IMR-90 (cell line): ENCODE data around the gene COL4A2. TPM values are rescaled to one million over a fixed set of nuclear protein-coding genes. Genes with fewer than 3 reads are reported as not detected.

ENCODE experiments used
- ATAC-seq: fragments of 200-7000 bp; cut with Tn5 transposase; 2 replicates; pipeline ENCODE4 v1.9.1; 2020; ENCODE audit warnings: low read depth, mild to moderate bottlenecking, moderate library complexity
- BruUV-seq: library from RNA; stranded (reverse); fragments of 400-500 nt; replicated peaks from 2 replicates; lab custom pipeline; 2021; lab: Mats Ljungman, UMichigan
- CTCF ChIA-PET: fragments of 300-600 bp; formaldehyde crosslinking; extraction: SDS; loops from one replicate; lab custom pipeline; 2021; ENCODE audit warnings: antibody characterized with exemption; lab: Yijun Ruan, JAX
- POLR2A ChIA-PET: fragments of 300-600 bp; sonication (Branson Sonifier 250); formaldehyde crosslinking; loops from one replicate; lab custom pipeline; 2022; ENCODE audit warnings: antibody characterized with exemption; ENCODE audit not compliant: unreplicated experiment; lab: Charles Lee
- DNase-seq: peaks from one replicate; pipeline ENCODE4 v3.0.0; 2013
- H2AFZ ChIP-seq: replicated peaks from 2 replicates; pipeline ENCODE3; 2013; ENCODE audit warnings: low read length, mild to moderate bottlenecking; ENCODE audit not compliant: poor library complexity
- H2AK5ac ChIP-seq: 2 replicates; pipeline ENCODE4 v1.6.1; 2013; ENCODE audit warnings: low read depth, low read length, inconsistent platforms
- H2AK9ac ChIP-seq: replicated peaks from 2 replicates; pipeline ENCODE3; 2013; ENCODE audit warnings: mild to moderate bottlenecking, low read depth, low read length, moderate library complexity; ENCODE audit not compliant: poor library complexity
- H2BK120ac ChIP-seq: 2 replicates; pipeline ENCODE4 v1.6.1; 2013; ENCODE audit warnings: low read depth, low read length, inconsistent platforms
- H2BK15ac ChIP-seq: 3 replicates; pipeline ENCODE4 v1.6.1; 2013; ENCODE audit warnings: low read depth, low read length, inconsistent platforms
- H2BK20ac ChIP-seq: 2 replicates; pipeline ENCODE4 v1.6.1; 2013; ENCODE audit warnings: low read depth, mild to moderate bottlenecking, inconsistent platforms, low read length, moderate library complexity
- H2BK5ac ChIP-seq: 2 replicates; pipeline ENCODE4 v1.6.1; 2013; ENCODE audit warnings: mild to moderate bottlenecking, low read depth, low read length, inconsistent platforms; ENCODE audit not compliant: poor library complexity, severe bottlenecking
- H3K14ac ChIP-seq: replicated peaks from 2 replicates; pipeline ENCODE4 v1.6.1; 2013; ENCODE audit warnings: low read depth, low read length, inconsistent platforms
- H3K18ac ChIP-seq: 2 replicates; pipeline ENCODE4 v1.6.1; 2013; ENCODE audit warnings: low read depth, low read length, control low read depth
- H3K23ac ChIP-seq: 2 replicates; pipeline ENCODE4 v1.6.1; 2013; ENCODE audit warnings: low read depth, low read length, inconsistent platforms
- H3K27ac ChIP-seq: 2 replicates; pipeline ENCODE4 v1.5.1; 2013; ENCODE audit warnings: mild to moderate bottlenecking, control low read depth, low read length; ENCODE audit not compliant: insufficient read depth
- H3K27me3 ChIP-seq: 2 replicates; pipeline ENCODE4 v1.6.1; 2013; ENCODE audit warnings: low read length; ENCODE audit not compliant: control insufficient read depth, insufficient read depth
- H3K36me3 ChIP-seq: 2 replicates; pipeline ENCODE4 v1.6.1; 2013; ENCODE audit warnings: low read length, mixed read lengths; ENCODE audit not compliant: control insufficient read depth, insufficient read depth
- H3K4ac ChIP-seq: 2 replicates; pipeline ENCODE4 v1.6.1; 2013; ENCODE audit warnings: low read depth, low read length, inconsistent platforms
- H3K4me1 ChIP-seq: 2 replicates; pipeline ENCODE4 v1.6.1; 2013; ENCODE audit warnings: low read length, mixed read lengths; ENCODE audit not compliant: control insufficient read depth, insufficient read depth
- H3K4me2 ChIP-seq: 2 replicates; pipeline ENCODE4 v1.6.1; 2013; ENCODE audit warnings: low read depth, mild to moderate bottlenecking, control low read depth, low read length, moderate library complexity
- H3K4me3 ChIP-seq: 2 replicates; pipeline ENCODE4 v1.5.1; 2013; ENCODE audit warnings: low read depth, mild to moderate bottlenecking, control low read depth, low read length, moderate library complexity; ENCODE audit not compliant: insufficient read depth
- H3K56ac ChIP-seq: 2 replicates; pipeline ENCODE4 v1.6.1; 2013; ENCODE audit warnings: low read length, inconsistent platforms; ENCODE audit not compliant: insufficient read depth; ENCODE audit errors: extremely low read depth
- H3K79me1 ChIP-seq, 2 experiments: 2 replicates each; pipeline ENCODE4 v1.6.1; 2013; ENCODE audit warnings: low read length in 2 of 2, inconsistent platforms in 1 of 2, low read depth in 1 of 2
- H3K9ac ChIP-seq: 2 replicates; pipeline ENCODE4 v1.6.1; 2013; ENCODE audit warnings: low read depth, low read length, control low read depth
- H3K9me1 ChIP-seq: 2 replicates; pipeline ENCODE4 v1.6.1; 2013; ENCODE audit warnings: low read length, inconsistent platforms; ENCODE audit not compliant: insufficient read depth
- H3K9me3 ChIP-seq: 2 replicates; pipeline ENCODE4 v1.6.1; 2013; ENCODE audit warnings: low read length; ENCODE audit not compliant: control insufficient read depth, insufficient read depth
- H4K20me1 ChIP-seq: 2 replicates; pipeline ENCODE4 v1.6.1; 2013; ENCODE audit warnings: low read length, inconsistent platforms; ENCODE audit not compliant: insufficient read depth
- H4K5ac ChIP-seq: 2 replicates; pipeline ENCODE4 v1.6.1; 2013; ENCODE audit warnings: mild to moderate bottlenecking, low read depth, low read length, control low read depth
- H4K8ac ChIP-seq, 2 experiments: 2 replicates each; pipeline ENCODE4 v1.6.1; 2013; ENCODE audit warnings: low read depth in 2 of 2, low read length in 2 of 2, control low read depth in 1 of 2, inconsistent platforms in 1 of 2
- H4K91ac ChIP-seq: 2 replicates; pipeline ENCODE4 v1.6.1; 2013; ENCODE audit warnings: low read depth, low read length, inconsistent platforms; ENCODE audit not compliant: insufficient read depth
- CEBPB ChIP-seq: IDR thresholded peaks from 2 replicates; pipeline ENCODE4 v1.6.1; 2012; ENCODE audit warnings: low read depth, low read length, improper control_type of control experiment
- CHD1 ChIP-seq: IDR thresholded peaks from 2 replicates; pipeline ENCODE4 v1.6.1; 2012; ENCODE audit warnings: low read depth, low read length, improper control_type of control experiment
- MXI1 ChIP-seq: IDR thresholded peaks from 2 replicates; pipeline ENCODE4 v1.6.1; 2012; ENCODE audit warnings: low read depth, mild to moderate bottlenecking, low read length, moderate library complexity, borderline replicate concordance
- SMC3 ChIP-seq: fragments of 150-350 bp; IDR thresholded peaks from 2 replicates; pipeline ENCODE4 v1.6.1; 2016; ENCODE audit warnings: low read depth, mild to moderate bottlenecking, antibody characterized with exemption, low read length, moderate library complexity
- USF2 ChIP-seq: fragments of 150-350 bp; IDR thresholded peaks from 2 replicates; pipeline ENCODE4 v1.6.1; 2017; ENCODE audit warnings: mild to moderate bottlenecking, antibody characterized with exemption, low read length, low read depth
- WGBS, 2 experiments: methylation state at CpG; one replicate each; pipeline versions ENCODE4 v1.1.5 to v1.1.7; 2013; ENCODE audit warnings: missing lambda C conversion rate in 2 of 2; ENCODE audit not compliant: insufficient read length in 1 of 2; ENCODE audit errors: extremely low coverage in 2 of 2; 5-methylcytosine and 5-hydroxymethylcytosine counted together
- dilution Hi-C: fragments of 300-500 bp; cut with HindIII; formaldehyde crosslinking; loops from one replicate; pipeline ENCODE4 v1.14.3; 2018; ENCODE audit warnings: low sequenced_read_pairs; ENCODE audit not compliant: unreplicated experiment
- in situ Hi-C: fragments of 300-500 bp; cut with MboI; formaldehyde crosslinking; loops from 3 replicates; pipeline ENCODE4 v1.14.3; 2019; ENCODE audit warnings: low sequenced_read_pairs, inconsistent platforms, mixed read lengths
- intact Hi-C: fragments of 100-400 bp; cut with micrococcal nuclease; formaldehyde crosslinking; loops from 2 replicates; pipeline ENCODE4 v1.10.0; 2022
- polyA plus RNA-seq, 3 experiments: library from polyadenylated mRNA; depleted of rRNA; stranded (reverse); fragments of >200 nt; gene quantifications; 2 replicates each; pipeline ENCODE4 v1.2.3, GENCODE V29; 2012; ENCODE audit warnings: low replicate concordance in 1 of 3
- total RNA-seq: library from RNA; depleted of rRNA; stranded (reverse); fragments of >200 nt; gene quantifications from 2 replicates; pipeline ENCODE4 v1.2.3, GENCODE V29; 2012

The COL4A2 gene
- total and polyA plus RNA-seq, 2 of the 4 experiments (the other 2 are of a cell fraction), result 90.7 to 457 TPM

GRCh38 chr13:110284779-110285484, 22.2 kb upstream of the COL4A2 start:
- H3K9me1 ChIP-seq, result peaks cover 62% of the 10 kb centered on the region
- peak overlapping the region; percentile 73 for H3K23ac ChIP-seq
- intact Hi-C loops (no loop called here), in situ Hi-C loops (no loop called here), dilution Hi-C loops (no loop called here)
- H3K4me3 ChIP-seq, result no peak overlapping the region
- H3K56ac ChIP-seq, result no peak overlapping the region
- peak overlapping the region; percentile 17; the same call in 1 of the 2 replicates for H3K27ac ChIP-seq
- BruUV-seq, result no TSS peak
- no peak for ATAC-seq
- TF ChIP-seq USF2, result no peak
- TF ChIP-seq CHD1, result no peak
- TF ChIP-seq SMC3, result no peak
- TF ChIP-seq MXI1, result no peak
- TF ChIP-seq CEBPB, result peak; percentile 26; the same call in 1 of the 2 replicates
- peaks cover 98% of the 10 kb centered on the region for H4K20me1 ChIP-seq
- H2BK15ac ChIP-seq, result no peak overlapping the region
- H3K18ac ChIP-seq, result no peak overlapping the region
- no peak overlapping the region for H2BK5ac ChIP-seq
- CTCF ChIA-PET, result no interaction called here
- peak overlapping the region; percentile 40; the same call in 1 of the 2 replicates for H3K4ac ChIP-seq
- no peak overlapping the region for H4K8ac ChIP-seq
- no CpG with 5 or more reads among the region's 11 CpGs for WGBS, 2 experiments
- POLR2A ChIA-PET, result interaction anchor here (0.6 kb wide), 1 partner anchor 21 kb away, joined by 4 read pairs; no protein-coding TSS in a partner anchor
- H2BK120ac ChIP-seq, result no peak overlapping the region
- no peak overlapping the region for H4K5ac ChIP-seq
- no peak overlapping the region for H2AFZ ChIP-seq
- no peaks in the 10 kb centered on the region for H3K9me3 ChIP-seq
- H3K79me1 ChIP-seq, result peaks cover 41 to 91% of the 10 kb centered on the region in 2 experiments
- no peak for DNase-seq
- H2AK5ac ChIP-seq, result peak overlapping the region; percentile 62; the same call in 1 of the 2 replicates
- H4K91ac ChIP-seq, result no peak overlapping the region
- H3K4me2 ChIP-seq, result no peak overlapping the region
- peaks cover 21% of the 10 kb centered on the region for H3K4me1 ChIP-seq
- H3K36me3 ChIP-seq, result peaks cover 52% of the 10 kb centered on the region
- no peak overlapping the region; the same call in 1 of the 2 replicates for H2BK20ac ChIP-seq
- no peak overlapping the region for H3K9ac ChIP-seq
- no peak overlapping the region for H2AK9ac ChIP-seq
- no peak overlapping the region; the same call in 1 of the 2 replicates for H3K14ac ChIP-seq
- H3K27me3 ChIP-seq, result no peaks in the 10 kb centered on the region
